Nucleus accumbens (tissue), 56 donors: ENCODE data around the gene FAM120B.
"Not testable (repeated sequence)": the region's sequence is repeated elsewhere in the genome, so short reads cannot be mapped to it uniquely, and the experiment has no call there.

Experiments used
- DNase-seq, 56 donors: peaks; one replicate each; lab custom pipeline; 2025; lab: John Stamatoyannopoulos, UW

The FAM120B gene

GRCh38 chr6:170374571-170375444 lies 68.2 kb downstream of the FAM120B start:
- DNase-seq, result no peak

DNA sequence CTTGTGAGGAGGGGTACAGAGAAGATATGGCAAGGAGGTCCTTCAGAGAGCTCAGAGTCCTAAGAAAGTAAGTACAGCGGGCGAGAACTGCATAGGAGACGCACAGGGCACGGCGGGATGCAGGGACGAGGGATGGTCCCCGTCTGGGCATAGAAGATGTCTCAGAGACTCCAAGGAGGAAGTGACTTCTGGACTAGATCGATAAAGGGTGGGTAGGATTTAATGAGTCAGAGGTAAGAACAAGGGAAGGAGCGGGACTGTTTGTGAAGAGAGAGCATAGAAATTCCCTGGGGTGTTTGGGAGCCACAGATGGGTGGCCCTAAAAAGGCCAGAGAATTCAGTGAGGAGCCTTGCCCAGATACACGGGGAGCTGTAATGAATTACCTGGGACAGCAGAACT lies 69.1 kb downstream of the FAM120B start:
- DNase-seq, result no peak

DNA sequence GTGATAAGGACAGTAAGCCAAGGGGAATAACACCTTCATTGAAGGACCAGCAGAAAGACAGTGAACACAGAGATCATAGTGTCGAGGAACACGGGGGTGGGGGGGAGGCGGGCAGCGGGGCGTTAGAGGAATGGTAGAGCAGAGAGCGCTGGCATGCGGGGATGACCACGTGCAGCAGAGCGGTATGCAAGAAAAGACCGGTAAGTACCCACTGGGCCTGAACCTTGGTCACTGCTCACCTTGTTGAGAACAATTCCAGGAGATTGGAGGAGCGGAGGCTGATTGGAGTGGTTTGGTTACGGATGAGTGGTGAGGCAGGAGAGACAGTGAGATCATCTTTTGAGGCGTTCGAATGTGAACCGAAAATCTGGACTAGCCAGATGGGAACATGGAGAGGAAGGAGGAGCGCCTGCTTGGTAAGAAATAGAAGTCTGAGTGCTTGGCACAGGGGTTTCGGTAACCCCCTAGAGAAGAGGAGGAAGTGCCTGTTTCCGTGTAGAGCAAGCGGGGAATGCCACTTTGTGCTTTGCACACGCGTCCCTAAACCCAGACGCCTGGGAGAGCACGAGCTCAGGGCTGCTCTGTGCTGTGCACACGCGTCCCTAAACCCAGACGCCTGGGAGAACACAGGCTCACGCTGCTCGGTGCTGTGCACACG lies 70.0 kb downstream of the FAM120B start:
- no peak for DNase-seq

DNA sequence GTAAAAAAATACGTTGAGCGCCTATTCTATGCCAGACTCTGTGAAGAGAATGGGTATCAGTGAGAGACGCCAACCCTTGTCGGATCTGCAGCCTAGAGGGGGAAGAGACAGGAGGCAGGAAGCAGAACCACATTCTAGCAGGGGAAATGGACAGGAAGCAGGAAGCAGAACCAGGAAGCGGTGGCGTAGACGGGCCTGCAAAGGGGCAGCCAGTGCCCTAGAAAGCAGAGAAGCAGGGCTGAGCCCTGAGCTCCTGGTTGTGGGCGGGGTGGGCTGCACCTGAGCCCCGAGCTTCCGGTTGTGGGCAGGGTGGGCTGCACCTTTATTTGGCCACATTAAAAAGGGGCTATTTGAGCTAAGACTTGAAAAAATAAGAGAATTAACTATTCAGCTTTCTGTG lies 71.9 kb downstream of the FAM120B start:
- DNase-seq, result no peak

DNA sequence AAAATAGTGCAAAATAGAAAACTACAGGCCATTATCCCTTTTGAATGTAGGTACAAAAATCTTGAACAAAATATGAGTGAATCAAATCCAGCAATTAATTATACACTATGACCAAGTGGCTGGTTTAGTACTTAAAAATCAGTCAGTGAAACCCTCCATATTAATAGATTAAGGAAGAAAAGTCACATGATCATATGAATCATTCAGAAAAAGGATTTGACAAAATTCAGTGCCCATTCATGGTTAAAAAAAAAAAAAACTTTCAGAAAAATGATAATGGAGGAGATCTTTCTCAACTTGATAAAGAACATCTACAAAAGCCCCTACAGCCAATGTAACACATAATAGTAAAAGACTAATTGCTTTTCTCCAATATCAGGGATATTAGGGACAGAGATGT lies 75.0 kb downstream of the FAM120B start:
- DNase-seq, result no peak

- no peak for DNase-seq
These were observed 77.0 kb downstream of the FAM120B start for GRCh38 chr6:170383466-170384035.

DNA sequence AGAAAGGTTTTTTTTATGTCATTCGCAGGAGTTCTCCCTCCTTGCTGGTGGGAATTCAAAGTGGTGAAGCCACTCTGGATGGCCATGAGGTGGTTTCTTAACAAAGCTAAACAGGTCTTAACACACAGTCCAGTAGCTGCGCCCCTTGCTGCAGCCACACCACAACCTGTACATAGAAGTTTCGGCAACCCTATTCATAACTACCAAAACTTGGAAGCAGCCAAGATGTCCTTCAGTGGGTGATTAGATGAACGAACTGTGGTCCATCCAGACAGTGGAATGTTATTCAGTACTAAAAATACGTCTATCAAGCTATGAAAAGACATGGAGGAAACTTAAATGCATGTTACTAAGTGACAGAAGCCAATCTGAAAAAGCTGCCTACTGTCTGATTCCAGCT lies 78.9 kb downstream of the FAM120B start:
- DNase-seq, result no peak

- no peak for DNase-seq
These were observed 81.6 kb downstream of the FAM120B start for GRCh38 chr6:170388113-170388512.

- no peak for DNase-seq
These were observed 86.5 kb downstream of the FAM120B start for GRCh38 chr6:170393033-170393432.

GRCh38 chr6:170393807-170394399 lies 87.3 kb downstream of the FAM120B start:
- no peak for DNase-seq

- DNase-seq, result no peak
These were observed 88.4 kb downstream of the FAM120B start for GRCh38 chr6:170394980-170395379.

- DNase-seq, result not testable (repeated sequence)
These were observed 92.3 kb downstream of the FAM120B start for GRCh38 chr6:170398743-170399369.

DNA sequence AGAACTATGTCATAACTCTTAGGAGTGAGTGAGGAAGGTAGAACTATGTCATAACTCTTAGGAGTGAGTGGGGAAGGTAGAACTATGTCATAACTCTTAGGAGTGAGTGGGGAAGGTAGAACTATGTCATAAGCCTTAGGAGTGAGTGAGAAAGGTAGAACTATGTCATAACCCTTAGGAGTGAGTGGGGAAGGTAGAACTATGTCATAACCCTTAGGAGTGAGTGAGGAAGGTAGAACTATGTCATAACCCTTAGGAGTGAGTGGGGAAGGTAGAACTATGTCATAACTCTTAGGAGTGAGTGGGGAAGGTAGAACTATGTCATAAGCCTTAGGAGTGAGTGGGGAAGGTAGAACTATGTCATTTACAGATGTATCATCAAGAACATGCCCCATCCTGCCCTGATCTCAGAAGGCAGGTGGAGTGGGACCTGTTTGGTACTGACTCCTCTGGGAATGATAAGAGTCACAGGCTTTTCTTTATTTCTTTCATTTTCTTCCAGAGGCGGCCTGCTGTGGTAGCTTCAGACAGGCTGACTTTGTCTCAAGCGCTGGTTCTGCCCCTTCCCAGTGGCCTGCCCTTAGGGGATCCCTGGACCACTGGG lies 93.5 kb downstream of the FAM120B start:
- DNase-seq, result not testable (repeated sequence)

- DNase-seq, result no peak
These were observed 95.9 kb downstream of the FAM120B start for GRCh38 chr6:170402318-170403040.

- DNase-seq, result peak in 2 of 56 donors; percentile 8 to 12
These were observed 96.9 kb downstream of the FAM120B start for GRCh38 chr6:170403451-170403850.

- DNase-seq, result peak in 40 of 56 donors; percentile 12 to 60 (median 38)
These were observed 97.5 kb downstream of the FAM120B start for GRCh38 chr6:170404036-170404435.

- peak in 4 of 56 donors; percentile 4 to 13 (median 10) for DNase-seq
These were observed 98.1 kb downstream of the FAM120B start for GRCh38 chr6:170404697-170405096.

GRCh38 chr6:170405311-170405975 lies 98.9 kb downstream of the FAM120B start:
- no peak for DNase-seq

GRCh38 chr6:170407200-170407599 lies 100.6 kb downstream of the FAM120B start:
- DNase-seq, result no peak
